Prostate gland (tissue), 2 donors: ENCODE data around the gene MR1.

Experiments used
- POLR2A ChIP-seq: fragments of 450-650 bp; IDR thresholded peaks from one replicate; pipeline ENCODE4 v1.6.1; 2016; ENCODE audit warnings: antibody characterized with exemption, mild to moderate bottlenecking
- TF ChIP-seq, protein P1 (sequence below), 4 experiments: fragments of 200-600 bp in 2 of 4; fragments of 450-650 bp in 2 of 4; sonication (generic) in 2 of 4; IDR thresholded peaks; 1 replicate in 3 of 4; 2 replicates in 1 of 4; pipeline ENCODE4 v1.5.1; 2016 to 2019; ENCODE audit warnings: antibody characterized with exemption in 4 of 4, mild to moderate bottlenecking in 2 of 4, moderate library complexity in 2 of 4

DNA sequence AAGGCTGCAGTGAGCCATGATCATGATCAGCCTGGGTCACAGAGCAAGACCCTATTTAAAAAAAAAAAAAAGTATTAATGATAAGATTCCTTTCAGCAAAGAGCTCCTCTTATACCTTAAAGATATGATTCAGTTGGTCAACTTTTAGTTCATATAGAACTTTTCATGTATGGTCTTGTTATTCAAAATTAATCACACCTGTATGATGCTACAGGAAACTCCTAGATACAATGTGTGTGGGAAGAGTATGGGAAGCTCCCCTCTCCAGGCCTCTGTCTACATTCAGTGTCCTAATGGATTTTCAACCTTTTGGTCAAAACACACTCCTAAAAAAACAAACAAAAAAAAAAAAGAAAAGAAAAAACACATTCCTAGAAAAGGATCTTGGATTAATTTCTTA, 17.1 kb downstream of the MR1 start:
- TF ChIP-seq POLR2A, result no peak
- TF ChIP-seq, protein P1, sequence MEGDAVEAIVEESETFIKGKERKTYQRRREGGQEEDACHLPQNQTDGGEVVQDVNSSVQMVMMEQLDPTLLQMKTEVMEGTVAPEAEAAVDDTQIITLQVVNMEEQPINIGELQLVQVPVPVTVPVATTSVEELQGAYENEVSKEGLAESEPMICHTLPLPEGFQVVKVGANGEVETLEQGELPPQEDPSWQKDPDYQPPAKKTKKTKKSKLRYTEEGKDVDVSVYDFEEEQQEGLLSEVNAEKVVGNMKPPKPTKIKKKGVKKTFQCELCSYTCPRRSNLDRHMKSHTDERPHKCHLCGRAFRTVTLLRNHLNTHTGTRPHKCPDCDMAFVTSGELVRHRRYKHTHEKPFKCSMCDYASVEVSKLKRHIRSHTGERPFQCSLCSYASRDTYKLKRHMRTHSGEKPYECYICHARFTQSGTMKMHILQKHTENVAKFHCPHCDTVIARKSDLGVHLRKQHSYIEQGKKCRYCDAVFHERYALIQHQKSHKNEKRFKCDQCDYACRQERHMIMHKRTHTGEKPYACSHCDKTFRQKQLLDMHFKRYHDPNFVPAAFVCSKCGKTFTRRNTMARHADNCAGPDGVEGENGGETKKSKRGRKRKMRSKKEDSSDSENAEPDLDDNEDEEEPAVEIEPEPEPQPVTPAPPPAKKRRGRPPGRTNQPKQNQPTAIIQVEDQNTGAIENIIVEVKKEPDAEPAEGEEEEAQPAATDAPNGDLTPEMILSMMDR (IDR thresholded peaks at IDR 0.05), result no peak
